GM19397 (cell line): ENCODE measurements around the gene POLD2.

Source experiments
- ATAC-seq: cut with Tn5 transposase; IDR thresholded peaks from one replicate; pipeline ENCODE4 v1.9.1; 2021; ENCODE audit warnings: mild to moderate bottlenecking, moderate library complexity; ENCODE audit not compliant: unreplicated experiment

Gene POLD2

DNA sequence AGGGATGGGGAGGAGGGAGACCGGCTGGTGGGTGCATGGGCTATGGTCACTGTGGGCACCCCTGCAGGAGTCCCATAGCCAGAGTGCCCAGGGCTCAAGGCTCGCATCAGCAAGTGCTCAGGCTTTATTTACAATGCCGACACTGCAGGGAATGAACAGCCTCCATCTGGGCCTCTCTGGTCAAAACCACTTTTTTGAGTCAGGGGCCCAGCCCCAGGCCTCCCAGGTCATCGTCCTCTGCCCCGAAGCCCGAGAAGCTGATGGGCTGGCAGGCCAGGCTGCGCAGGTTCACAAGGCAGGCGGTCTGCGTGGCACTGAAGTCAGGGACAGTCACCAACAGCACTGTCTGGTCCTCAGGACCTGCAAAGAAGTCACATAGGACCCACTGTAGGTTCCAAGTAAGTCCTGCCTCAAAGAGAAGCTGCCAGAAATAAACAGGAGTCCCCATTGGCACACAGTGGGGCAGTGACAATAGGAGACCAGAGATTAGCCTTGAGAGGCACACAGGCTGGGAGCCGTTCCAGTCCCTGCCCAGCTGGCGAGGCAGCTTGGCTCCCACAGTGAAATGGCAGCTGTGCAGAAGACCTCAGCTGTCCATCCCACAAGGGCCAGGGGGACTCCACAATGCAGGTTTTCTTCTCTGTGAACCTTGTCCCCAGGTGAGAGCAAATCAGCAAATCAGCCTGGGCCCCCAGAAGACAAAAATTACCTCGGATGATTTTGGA lies 8.6 kb downstream of the POLD2 start:
- ATAC-seq: no peak

DNA sequence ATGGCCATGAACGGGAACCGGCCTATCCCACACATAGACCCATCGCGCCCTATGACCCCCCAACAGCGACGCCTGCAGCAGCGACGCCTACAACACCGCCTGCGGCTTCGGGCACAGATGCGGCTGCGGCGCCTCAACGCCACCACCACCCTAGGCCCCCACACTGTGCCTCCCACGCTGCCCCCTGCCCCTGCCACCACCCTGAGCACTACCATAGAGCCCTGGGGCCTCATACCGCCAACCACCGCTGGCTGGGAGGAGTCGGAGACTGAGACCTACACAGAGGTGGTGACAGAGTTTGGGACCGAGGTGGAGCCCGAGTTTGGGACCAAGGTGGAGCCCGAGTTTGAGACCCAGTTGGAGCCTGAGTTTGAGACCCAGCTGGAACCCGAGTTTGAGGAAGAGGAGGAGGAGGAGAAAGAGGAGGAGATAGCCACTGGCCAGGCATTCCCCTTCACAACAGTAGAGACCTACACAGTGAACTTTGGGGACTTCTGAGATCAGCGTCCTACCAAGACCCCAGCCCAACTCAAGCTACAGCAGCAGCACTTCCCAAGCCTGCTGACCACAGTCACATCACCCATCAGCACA lies 9.5 kb downstream of the POLD2 start:
- no peak for ATAC-seq

GRCh38 chr7:44112997-44113763 lies 10.2 kb downstream of the POLD2 start:
- no peak for ATAC-seq

- no peak for ATAC-seq
Observed at GRCh38 chr7:44112231-44112996, 10.9 kb downstream of the POLD2 start.

DNA sequence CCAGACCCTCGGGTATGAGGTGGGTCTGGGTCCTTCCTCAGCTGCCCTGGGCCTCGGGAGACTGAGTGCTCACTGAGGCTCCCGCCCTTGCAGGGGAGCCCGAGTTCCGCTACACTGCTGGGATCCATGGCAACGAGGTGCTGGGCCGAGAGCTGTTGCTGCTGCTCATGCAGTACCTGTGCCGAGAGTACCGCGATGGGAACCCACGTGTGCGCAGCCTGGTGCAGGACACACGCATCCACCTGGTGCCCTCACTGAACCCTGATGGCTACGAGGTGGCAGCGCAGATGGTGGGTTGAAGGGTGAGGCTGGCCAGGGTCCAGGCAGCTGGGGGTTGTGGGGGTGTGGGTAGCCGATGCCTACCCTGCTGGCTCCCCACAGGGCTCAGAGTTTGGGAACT lies 11.6 kb downstream of the POLD2 start:
- ATAC-seq: no peak

DNA sequence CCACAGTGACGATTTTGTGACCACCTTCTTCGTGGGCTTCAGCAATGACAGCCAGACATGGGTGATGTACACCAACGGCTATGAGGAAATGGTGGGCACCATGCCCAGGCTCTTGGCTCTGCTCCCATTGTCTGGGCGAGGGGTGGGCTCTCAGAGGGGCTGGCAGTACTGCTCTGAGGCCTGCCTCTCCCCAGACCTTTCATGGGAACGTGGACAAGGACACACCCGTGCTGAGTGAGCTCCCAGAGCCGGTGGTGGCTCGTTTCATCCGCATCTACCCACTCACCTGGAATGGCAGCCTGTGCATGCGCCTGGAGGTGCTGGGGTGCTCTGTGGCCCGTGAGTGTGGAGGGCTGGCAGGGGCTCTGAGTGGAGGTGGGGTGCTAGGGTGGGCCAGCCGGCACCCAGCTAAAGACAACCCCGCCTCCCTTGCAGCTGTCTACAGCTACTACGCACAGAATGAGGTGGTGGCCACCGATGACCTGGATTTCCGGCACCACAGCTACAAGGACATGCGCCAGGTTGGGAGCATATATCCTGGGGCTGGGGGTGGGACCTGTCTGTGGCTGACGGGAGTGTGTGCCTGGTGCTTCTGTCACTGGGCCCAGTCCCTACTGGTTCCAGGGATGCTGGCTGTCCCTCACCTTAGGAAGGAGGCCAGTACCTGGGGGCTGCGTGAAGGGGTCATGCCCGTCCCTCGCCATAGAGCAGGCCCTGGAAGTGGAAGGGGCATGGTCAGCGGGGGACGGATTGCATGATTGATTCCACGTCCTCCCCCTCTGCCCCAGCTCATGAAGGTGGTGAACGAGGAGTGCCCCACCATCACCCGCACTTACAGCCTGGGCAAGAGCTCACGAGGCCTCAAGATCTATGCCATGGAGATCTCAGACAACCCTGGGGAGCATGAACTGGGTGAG lies 12.4 kb downstream of the POLD2 start:
- no peak for ATAC-seq

- no peak for ATAC-seq
Observed at GRCh38 chr7:44109991-44110390, 13.4 kb downstream of the POLD2 start.

GRCh38 chr7:44108768-44109750 lies 14.3 kb downstream of the POLD2 start:
- ATAC-seq: no peak

- no peak for ATAC-seq
Observed at GRCh38 chr7:44107961-44108767, 15.2 kb downstream of the POLD2 start.

GRCh38 chr7:44107116-44107960 lies 16.0 kb downstream of the POLD2 start:
- no peak for ATAC-seq

DNA sequence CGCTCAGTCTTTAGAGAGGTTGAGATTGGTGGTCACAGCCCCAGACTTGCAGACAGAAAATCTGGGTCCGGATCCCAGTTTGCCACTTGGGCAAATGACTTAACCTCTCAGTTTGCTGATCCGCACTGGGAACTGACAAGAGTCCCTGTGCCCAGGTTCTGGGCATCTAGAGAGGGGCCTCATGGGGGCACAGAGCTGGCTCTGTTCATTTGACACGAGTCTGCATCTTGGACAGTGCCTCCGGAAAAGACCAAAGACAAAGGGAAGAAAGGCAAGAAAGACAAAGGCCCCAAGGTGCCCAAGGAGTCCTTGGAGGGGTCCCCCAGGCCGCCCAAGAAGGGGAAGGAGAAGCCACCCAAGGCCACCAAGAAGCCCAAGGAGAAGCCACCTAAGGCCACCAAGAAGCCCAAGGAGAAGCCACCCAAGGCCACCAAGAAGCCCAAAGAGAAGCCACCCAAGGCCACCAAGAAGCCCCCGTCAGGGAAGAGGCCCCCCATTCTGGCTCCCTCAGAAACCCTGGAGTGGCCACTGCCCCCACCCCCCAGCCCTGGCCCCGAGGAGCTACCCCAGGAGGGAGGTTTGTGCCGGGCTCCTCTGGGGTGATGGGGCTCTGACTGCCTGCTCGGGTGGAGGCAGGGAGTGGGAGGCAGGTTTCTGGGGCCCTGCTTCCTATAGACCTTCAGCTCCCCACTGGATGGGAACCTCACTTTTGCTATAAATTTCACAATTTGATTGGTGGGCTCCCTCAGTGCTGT lies 16.9 kb downstream of the POLD2 start:
- no peak for ATAC-seq

GRCh38 chr7:44105832-44106231 lies 17.5 kb downstream of the POLD2 start:
- ATAC-seq: no peak

GRCh38 chr7:44104860-44105771 lies 18.2 kb downstream of the POLD2 start:
- no peak for ATAC-seq

- ATAC-seq: no peak
Observed at GRCh38 chr7:44103923-44104859, 19.2 kb downstream of the POLD2 start, which contains the start of gene AEBP1. TSS of gene AEBP1 (plus strand) at chr7:44104345. CDS start at chr7:44104666, 321 bp downstream.
